Activated CD4-positive, alpha-beta memory T cell treated with anti-CD3 and anti-CD28 coated beads, Interleukin-2, amount 10 ng/mL, durations not matched to agents 7 days and 5 days (primary cell): Measurements from ENCODE around the gene DBNDD1. TPM values are rescaled to one million over a fixed set of nuclear protein-coding genes. Genes with fewer than 3 reads are reported as not detected.
"Not testable (repeated sequence)": the region's sequence is repeated elsewhere in the genome, so short reads cannot be mapped to it uniquely, and the experiment has no call there.

Experiments
- CTCF ChIA-PET: fragments of 350-600 bp; sonication (Branson Sonifier 250); formaldehyde crosslinking; loops from one replicate; lab custom pipeline; 2021; ENCODE audit warnings: antibody characterized with exemption, inconsistent platforms; lab: Charles Lee
- POLR2A ChIA-PET: fragments of 350-600 bp; sonication (Branson Sonifier 250); formaldehyde crosslinking; loops from one replicate; lab custom pipeline; 2021; ENCODE audit warnings: antibody characterized with exemption; lab: Charles Lee
- DNase-seq: peaks from one replicate; pipeline ENCODE4 v3.0.0-alpha.2; 2020
- H3K27ac Mint-ChIP-seq: one replicate; pipeline ENCODE4 v1.8.0; 2021; ENCODE audit warnings: mild to moderate bottlenecking, mixed read lengths
- H3K27me3 Mint-ChIP-seq: one replicate; pipeline ENCODE4 v1.8.0; 2021; ENCODE audit warnings: mixed read lengths
- H3K36me3 Mint-ChIP-seq: one replicate; pipeline ENCODE4 v1.8.0; 2021; ENCODE audit warnings: low read depth, mixed read lengths
- H3K4me1 Mint-ChIP-seq: one replicate; pipeline ENCODE4 v1.8.0; 2021; ENCODE audit warnings: mixed read lengths
- H3K4me3 Mint-ChIP-seq: one replicate; pipeline ENCODE4 v1.8.0; 2021; ENCODE audit warnings: mild to moderate bottlenecking, mixed read lengths
- H3K9me3 Mint-ChIP-seq: one replicate; pipeline ENCODE4 v1.8.0; 2021; ENCODE audit warnings: mixed read lengths
- total RNA-seq, 2 experiments: library from RNA; stranded (reverse); gene quantifications; one replicate each; pipeline ENCODE4 v1.2.3, GENCODE V29; 2021

DBNDD1 gene
- total RNA-seq, 2 experiments from 2014 or later: not detected

DNA sequence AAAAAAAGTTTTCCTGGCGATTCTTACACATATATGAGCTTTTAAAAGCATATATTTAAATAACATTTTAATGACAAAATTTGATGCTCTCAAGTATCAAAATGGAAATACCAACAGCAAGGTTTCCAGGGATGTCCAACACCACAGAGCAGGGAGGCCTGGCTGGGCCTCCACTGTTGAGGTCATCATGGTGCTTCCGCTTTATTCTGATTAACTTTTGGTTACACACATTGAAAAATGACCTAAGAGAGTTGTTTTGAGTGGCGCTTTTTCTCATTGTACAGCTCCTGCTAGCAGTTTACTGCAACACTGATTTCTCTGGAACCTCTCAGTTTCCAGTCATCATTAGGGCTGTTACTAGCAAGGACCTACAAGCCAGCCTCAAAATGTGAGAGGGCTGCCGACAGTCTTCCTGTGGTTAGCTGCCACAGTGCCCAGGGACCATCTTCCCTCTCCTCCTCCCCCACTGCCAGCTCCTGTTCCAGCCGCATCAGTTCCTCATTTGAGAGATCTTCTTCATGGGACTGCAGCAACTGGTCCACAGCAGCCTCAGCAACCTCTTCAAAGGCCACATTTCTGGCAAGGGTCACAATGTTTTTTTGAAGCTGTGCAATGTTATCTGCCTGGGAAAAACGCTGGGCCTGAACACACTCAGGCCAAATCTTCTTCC lies 49.4 kb downstream of the DBNDD1 start:
- ChIA-PET CTCF (no interaction called here), POLR2A (no interaction called here)
- H3K27ac Mint-ChIP-seq: no peak overlapping the region

GRCh38 chr16:89968074-89968473 lies 51.2 kb downstream of the DBNDD1 start:
- DNase-seq, H3K27ac Mint-ChIP-seq, CTCF ChIA-PET, H3K4me3 Mint-ChIP-seq, H3K27me3 Mint-ChIP-seq, POLR2A ChIA-PET, H3K9me3 Mint-ChIP-seq: not testable (repeated sequence)
- peaks cover 11% of the 10 kb centered on the region for H3K36me3 Mint-ChIP-seq
- peaks cover 19% of the 10 kb centered on the region for H3K4me1 Mint-ChIP-seq

More for the DNA sequence above, 49.4 kb downstream of the DBNDD1 start:
- DNase-seq: no peak
- H3K9me3 Mint-ChIP-seq: peaks cover 6% of the 10 kb centered on the region
- no peaks in the 10 kb centered on the region for H3K27me3 Mint-ChIP-seq
- no peak overlapping the region for H3K4me3 Mint-ChIP-seq
- peaks cover 31% of the 10 kb centered on the region for H3K4me1 Mint-ChIP-seq
- H3K36me3 Mint-ChIP-seq: peaks cover 14% of the 10 kb centered on the region

DNA sequence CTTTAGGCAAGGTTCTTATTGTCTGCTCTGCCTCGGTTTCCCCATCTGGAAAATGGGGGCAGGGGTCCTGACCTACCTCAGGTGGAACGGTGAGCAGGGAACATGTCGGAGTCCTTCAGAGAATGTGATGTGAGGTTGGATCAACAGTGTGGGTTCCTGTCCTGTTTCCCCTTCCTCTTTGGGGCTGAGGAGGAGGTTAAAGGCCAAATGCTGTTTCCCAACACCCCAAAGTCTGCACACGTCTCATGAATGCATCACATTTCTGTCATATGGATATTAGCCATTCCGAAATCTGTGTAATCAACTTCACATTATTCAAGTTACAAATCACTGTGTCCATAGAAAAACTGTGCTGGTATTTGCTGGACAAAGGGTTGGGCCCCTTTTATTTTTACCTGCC lies 51.8 kb downstream of the DBNDD1 start:
- peaks cover 16% of the 10 kb centered on the region for H3K4me1 Mint-ChIP-seq
- DNase-seq, H3K4me3 Mint-ChIP-seq, H3K36me3 Mint-ChIP-seq, POLR2A ChIA-PET, H3K27me3 Mint-ChIP-seq, H3K9me3 Mint-ChIP-seq, H3K27ac Mint-ChIP-seq, CTCF ChIA-PET: not testable (repeated sequence)

GRCh38 chr16:89966756-89967155 lies 52.5 kb downstream of the DBNDD1 start:
- H3K9me3 Mint-ChIP-seq: peaks cover 6% of the 10 kb centered on the region
- H3K27me3 Mint-ChIP-seq: no peaks in the 10 kb centered on the region
- H3K36me3 Mint-ChIP-seq: peaks cover 8% of the 10 kb centered on the region
- H3K4me3 Mint-ChIP-seq: no peak overlapping the region
- ChIA-PET CTCF (no interaction called here), POLR2A (no interaction called here)
- H3K4me1 Mint-ChIP-seq: peaks cover 14% of the 10 kb centered on the region
- DNase-seq: no peak
- no peak overlapping the region for H3K27ac Mint-ChIP-seq

GRCh38 chr16:89965447-89966225 lies 53.6 kb downstream of the DBNDD1 start:
- Mint-ChIP-seq H3K36me3 (peaks cover 4% of the 10 kb centered on the region), H3K9me3 (peaks cover 2% of the 10 kb centered on the region), H3K4me1 (peaks cover 4% of the 10 kb centered on the region), H3K27me3 (no peaks in the 10 kb centered on the region), H3K27ac (no peak overlapping the region), H3K4me3 (no peak overlapping the region)
- POLR2A ChIA-PET: no interaction called here
- CTCF ChIA-PET: no interaction called here
- DNase-seq: no peak

DNA sequence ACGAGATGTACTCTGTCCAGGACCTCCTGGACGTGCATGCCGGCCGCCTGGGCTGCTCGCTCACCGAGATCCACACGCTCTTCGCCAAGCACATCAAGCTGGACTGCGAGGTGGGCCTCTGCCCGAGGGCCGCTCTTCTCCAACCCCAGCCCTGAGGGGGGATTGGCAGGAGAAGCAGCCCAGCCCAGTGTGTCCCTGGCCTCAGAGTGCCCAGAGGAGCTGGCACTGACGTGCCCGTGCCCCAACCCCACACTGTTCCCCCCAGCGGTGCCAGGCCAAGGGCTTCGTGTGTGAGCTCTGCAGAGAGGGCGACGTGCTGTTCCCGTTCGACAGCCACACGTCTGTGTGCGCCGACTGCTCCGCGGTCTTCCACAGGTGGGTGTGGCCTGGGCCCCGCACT lies 55.1 kb downstream of the DBNDD1 start:
- H3K4me1 Mint-ChIP-seq: no peaks in the 10 kb centered on the region
- H3K9me3 Mint-ChIP-seq: no peaks in the 10 kb centered on the region
- CTCF ChIA-PET: interaction anchor here (0.6 kb wide), 1 partner anchor 8 kb away, joined by 3 read pairs; no protein-coding TSS in a partner anchor
- H3K27ac Mint-ChIP-seq: no peak overlapping the region
- POLR2A ChIA-PET: interaction anchor here (0.8 kb wide), 1 partner anchor 8 kb away, joined by 3 read pairs; no protein-coding TSS in a partner anchor
- no peak for DNase-seq
- H3K36me3 Mint-ChIP-seq: peaks cover 4% of the 10 kb centered on the region
- no peaks in the 10 kb centered on the region for H3K27me3 Mint-ChIP-seq
- no peak overlapping the region for H3K4me3 Mint-ChIP-seq

- DNase-seq: no peak
- Mint-ChIP-seq H3K9me3 (no peaks in the 10 kb centered on the region), H3K27me3 (no peaks in the 10 kb centered on the region), H3K4me3 (no peak overlapping the region), H3K27ac (no peak overlapping the region), H3K36me3 (peaks cover 9% of the 10 kb centered on the region), H3K4me1 (no peaks in the 10 kb centered on the region)
- CTCF ChIA-PET: no interaction called here
- POLR2A ChIA-PET: no interaction called here
Observed at GRCh38 chr16:89962754-89963498, 56.3 kb downstream of the DBNDD1 start.

GRCh38 chr16:89961920-89962319 lies 57.3 kb downstream of the DBNDD1 start:
- ChIA-PET POLR2A (no interaction called here), CTCF (no interaction called here)
- H3K36me3 Mint-ChIP-seq: peaks cover 10% of the 10 kb centered on the region
- H3K4me3 Mint-ChIP-seq: no peak overlapping the region
- H3K27me3 Mint-ChIP-seq: no peaks in the 10 kb centered on the region
- DNase-seq: no peak
- H3K27ac Mint-ChIP-seq: no peak overlapping the region
- H3K9me3 Mint-ChIP-seq: no peaks in the 10 kb centered on the region
- H3K4me1 Mint-ChIP-seq: no peaks in the 10 kb centered on the region

- ChIA-PET CTCF (no interaction called here), POLR2A (no interaction called here)
- no peak overlapping the region for H3K27ac Mint-ChIP-seq
- H3K4me1 Mint-ChIP-seq: no peaks in the 10 kb centered on the region
- H3K36me3 Mint-ChIP-seq: peaks cover 11% of the 10 kb centered on the region
- no peak overlapping the region for H3K4me3 Mint-ChIP-seq
- no peak for DNase-seq
- H3K27me3 Mint-ChIP-seq: no peaks in the 10 kb centered on the region
- H3K9me3 Mint-ChIP-seq: no peaks in the 10 kb centered on the region
Observed at GRCh38 chr16:89960966-89961365, 58.3 kb downstream of the DBNDD1 start.

GRCh38 chr16:89958596-89958995 lies 60.7 kb downstream of the DBNDD1 start:
- Mint-ChIP-seq H3K9me3 (no peaks in the 10 kb centered on the region), H3K27me3 (no peaks in the 10 kb centered on the region), H3K27ac (no peak overlapping the region), H3K4me1 (no peaks in the 10 kb centered on the region), H3K4me3 (no peak overlapping the region), H3K36me3 (peaks cover 11% of the 10 kb centered on the region)
- DNase-seq: no peak
- ChIA-PET POLR2A (interaction anchor here (2.0 kb wide), 1 partner anchor 13 kb away, joined by 4 read pairs; no protein-coding TSS in a partner anchor), CTCF (no interaction called here)

DNA sequence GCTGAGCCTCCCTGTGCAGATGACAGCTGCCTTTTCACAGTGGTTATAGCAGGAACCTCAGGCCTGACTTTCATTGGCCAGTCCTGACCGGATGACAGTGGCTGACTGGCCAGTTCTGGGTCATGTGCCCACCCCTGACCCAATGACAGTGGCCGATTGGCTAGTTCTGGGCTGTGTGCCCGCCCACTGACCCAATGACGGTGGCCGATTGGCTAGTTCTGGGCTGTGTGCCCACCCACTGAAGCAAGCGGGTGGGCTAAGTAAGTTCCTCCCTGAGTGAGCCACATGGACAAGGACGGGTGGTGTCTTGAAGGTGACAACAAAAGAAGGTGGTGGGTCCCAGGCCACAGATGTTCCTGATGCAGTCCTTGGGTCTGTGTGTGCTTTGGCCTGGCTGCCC lies 61.2 kb downstream of the DBNDD1 start:
- ChIA-PET CTCF (no interaction called here), POLR2A (interaction anchor here (2.0 kb wide), 1 partner anchor 14 kb away, joined by 4 read pairs; no protein-coding TSS in a partner anchor)
- H3K36me3 Mint-ChIP-seq: peaks cover 11% of the 10 kb centered on the region
- DNase-seq: no peak
- no peaks in the 10 kb centered on the region for H3K27me3 Mint-ChIP-seq
- no peaks in the 10 kb centered on the region for H3K9me3 Mint-ChIP-seq
- no peak overlapping the region for H3K27ac Mint-ChIP-seq
- H3K4me3 Mint-ChIP-seq: no peak overlapping the region
- H3K4me1 Mint-ChIP-seq: no peaks in the 10 kb centered on the region

DNA sequence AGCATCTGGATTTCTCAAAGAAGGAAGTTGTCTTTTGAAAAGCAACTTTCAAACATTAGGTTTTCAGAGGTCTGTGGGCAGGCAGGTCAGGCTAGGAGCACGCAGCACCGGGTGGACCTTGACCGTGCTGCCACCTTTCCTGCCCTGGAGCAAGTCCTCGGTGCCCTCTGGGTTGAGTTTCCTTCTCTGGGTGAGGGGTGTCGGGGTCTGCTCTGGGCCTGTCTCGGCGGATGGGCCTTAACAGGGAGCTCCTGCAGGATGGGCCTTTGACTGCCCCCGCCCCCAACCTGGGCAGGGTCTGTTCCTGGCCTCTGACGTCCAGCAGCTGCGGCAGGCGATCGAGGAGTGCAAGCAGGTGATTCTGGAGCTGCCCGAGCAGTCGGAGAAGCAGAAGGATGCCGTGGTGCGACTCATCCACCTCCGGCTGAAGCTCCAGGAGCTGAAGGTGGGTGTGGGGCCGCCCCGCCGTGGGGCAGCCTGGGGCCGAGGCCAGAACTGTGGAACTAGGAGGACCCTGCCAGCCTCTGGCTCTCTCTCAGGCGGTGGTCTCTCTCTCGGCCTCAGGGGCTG lies 62.0 kb downstream of the DBNDD1 start:
- H3K36me3 Mint-ChIP-seq: peaks cover 11% of the 10 kb centered on the region
- H3K9me3 Mint-ChIP-seq: no peaks in the 10 kb centered on the region
- H3K4me3 Mint-ChIP-seq: no peak overlapping the region
- DNase-seq: no peak
- H3K4me1 Mint-ChIP-seq: no peaks in the 10 kb centered on the region
- ChIA-PET CTCF (no interaction called here), POLR2A (interaction anchor here (2.0 kb wide), 1 partner anchor 15 kb away, joined by 4 read pairs; no protein-coding TSS in a partner anchor)
- no peak overlapping the region for H3K27ac Mint-ChIP-seq
- no peaks in the 10 kb centered on the region for H3K27me3 Mint-ChIP-seq
